Measurements from ENCODE around the gene TRABD2B.
A peak's percentile ranks its signal among the peaks of the same experiment; 100 is the strongest.

Gene TRABD2B

GRCh38 chr1:47763591-47764171, 233.5 kb downstream of the TRABD2B start:
- no peak for DNase-seq (ENCODE audit: insufficient read length, low spot score)
- no peak for FAIRE-seq
- no peak for TF ChIP-seq POLR2A (IDR thresholded peaks at IDR 0.05; ENCODE audit: low read depth, low read length)

- FAIRE-seq = no peak
- TF ChIP-seq POLR2A (IDR thresholded peaks at IDR 0.05; ENCODE audit: low read depth, low read length) = no peak
- no peak for DNase-seq (ENCODE audit: insufficient read length, low spot score)
Observed at GRCh38 chr1:47761974-47762373, 235.2 kb downstream of the TRABD2B start.

GRCh38 chr1:47761201-47761930, 235.8 kb downstream of the TRABD2B start:
- no peak for TF ChIP-seq POLR2A (IDR thresholded peaks at IDR 0.05; ENCODE audit: low read depth, low read length)
- DNase-seq (ENCODE audit: insufficient read length, low spot score) (no peak), FAIRE-seq (no peak)

GRCh38 chr1:47759936-47760629, 237.1 kb downstream of the TRABD2B start:
- DNase-seq (ENCODE audit: insufficient read length, low spot score) = no peak
- TF ChIP-seq POLR2A (IDR thresholded peaks at IDR 0.05; ENCODE audit: low read depth, low read length) = no peak
- FAIRE-seq = no peak

- no peak for TF ChIP-seq POLR2A (IDR thresholded peaks at IDR 0.05; ENCODE audit: low read depth, low read length)
Observed at GRCh38 chr1:47759251-47759935, 237.8 kb downstream of the TRABD2B start.

GRCh38 chr1:47758341-47759250, 238.6 kb downstream of the TRABD2B start:
- TF ChIP-seq POLR2A (IDR thresholded peaks at IDR 0.05; ENCODE audit: low read depth, low read length) = no peak
- FAIRE-seq (no peak), DNase-seq (ENCODE audit: insufficient read length, low spot score) (no peak)

More at GRCh38 chr1:47759251-47759935, 237.8 kb downstream of the TRABD2B start:
- DNase-seq (ENCODE audit: insufficient read length, low spot score) (no peak), FAIRE-seq (no peak)

- no peak for FAIRE-seq
- no peak for DNase-seq (ENCODE audit: insufficient read length, low spot score)
- no peak for TF ChIP-seq POLR2A (IDR thresholded peaks at IDR 0.05; ENCODE audit: low read depth, low read length)
Observed at GRCh38 chr1:47757226-47757975, 239.8 kb downstream of the TRABD2B start.

GRCh38 chr1:47756411-47756810, 240.8 kb downstream of the TRABD2B start:
- no peak for FAIRE-seq
- no peak for TF ChIP-seq POLR2A (IDR thresholded peaks at IDR 0.05; ENCODE audit: low read depth, low read length)
- no peak for DNase-seq (ENCODE audit: insufficient read length, low spot score)

- no peak for TF ChIP-seq POLR2A (IDR thresholded peaks at IDR 0.05; ENCODE audit: low read depth, low read length)
- no peak for DNase-seq (ENCODE audit: insufficient read length, low spot score)
- FAIRE-seq = no peak
Observed at GRCh38 chr1:47756006-47756405, 241.2 kb downstream of the TRABD2B start.

GRCh38 chr1:47755101-47755990, 241.8 kb downstream of the TRABD2B start:
- DNase-seq (ENCODE audit: insufficient read length, low spot score) = peak; percentile 15
- no peak for FAIRE-seq
- TF ChIP-seq POLR2A (IDR thresholded peaks at IDR 0.05; ENCODE audit: low read depth, low read length) = no peak

GRCh38 chr1:47754221-47754620, 243.0 kb downstream of the TRABD2B start:
- DNase-seq (ENCODE audit: insufficient read length, low spot score) = no peak
- no peak for TF ChIP-seq POLR2A (IDR thresholded peaks at IDR 0.05; ENCODE audit: low read depth, low read length)
- no peak for FAIRE-seq

- TF ChIP-seq POLR2A (IDR thresholded peaks at IDR 0.05; ENCODE audit: low read depth, low read length) = no peak
- no peak for DNase-seq (ENCODE audit: insufficient read length, low spot score)
- FAIRE-seq = no peak
Observed at GRCh38 chr1:47753808-47754207, 243.4 kb downstream of the TRABD2B start.

Data from H54 (cell line).